GM12878 (cell line): Measurements from ENCODE around the gene FABP1.

Experiments
- BHLHE40 ChIP-seq, 2 experiments: fragments of 450-650 bp in 1 of 2; IDR thresholded peaks; 2 replicates each; pipeline ENCODE4 v1.6.1; 2011 to 2017; ENCODE audit warnings: low read depth in 2 of 2, borderline replicate concordance in 1 of 2, improper control_type of control experiment in 1 of 2, low read length in 1 of 2, mild to moderate bottlenecking in 1 of 2
- CHD2 ChIP-seq: IDR thresholded peaks from 2 replicates; pipeline ENCODE4 v1.6.1; 2011; ENCODE audit warnings: low read depth, low read length, improper control_type of control experiment, borderline replicate concordance
- CHD4 ChIP-seq: fragments of 200-600 bp; sonication (generic); IDR thresholded peaks from 2 replicates; pipeline ENCODE4 v1.6.1; 2016; ENCODE audit warnings: mild to moderate bottlenecking
- EP300 ChIP-seq, 2 experiments: fragments of 150-350 bp in 1 of 2; IDR thresholded peaks; 2 replicates each; pipeline ENCODE4 v1.6.1; 2011 to 2012; ENCODE audit warnings: low read depth in 2 of 2, low read length in 2 of 2, borderline replicate concordance in 1 of 2, improper control_type of control experiment in 1 of 2, inconsistent platforms in 1 of 2; ENCODE audit not compliant: control insufficient read depth in 1 of 2
- NFIC ChIP-seq: IDR thresholded peaks from 2 replicates; pipeline ENCODE4 v1.6.1; 2012; ENCODE audit warnings: low read depth, mild to moderate bottlenecking, inconsistent platforms, low read length, moderate library complexity
- POLR2A ChIP-seq: IDR thresholded peaks from 2 replicates; pipeline ENCODE4 v1.6.1; 2011; ENCODE audit warnings: low read depth, mild to moderate bottlenecking, low read length
- SPI1 ChIP-seq: IDR thresholded peaks from 2 replicates; pipeline ENCODE4 v1.6.1; 2011; ENCODE audit warnings: low read depth, mild to moderate bottlenecking, low read length, moderate library complexity, borderline replicate concordance; ENCODE audit not compliant: insufficient read depth
- SRF ChIP-seq, 2 experiments: IDR thresholded peaks; 2 replicates each; pipeline ENCODE4 v1.6.1; 2011; ENCODE audit warnings: low read depth in 2 of 2, low read length in 2 of 2, mild to moderate bottlenecking in 1 of 2, moderate library complexity in 1 of 2
- STAT3 ChIP-seq: IDR thresholded peaks from 2 replicates; pipeline ENCODE4 v1.6.1; 2011; ENCODE audit warnings: low read depth, low read length, improper control_type of control experiment
- ZZZ3 ChIP-seq: IDR thresholded peaks from 2 replicates; pipeline ENCODE4 v1.6.1; 2011; ENCODE audit warnings: low read depth; ENCODE audit not compliant: control insufficient read depth, insufficient read length
- TF ChIP-seq, protein P1 (sequence below), 3 experiments: IDR thresholded peaks in 2 of 3; conservative IDR thresholded peaks in 1 of 3; 2 replicates each; pipeline ENCODE4 v1.5.1; 2011; ENCODE audit warnings: low read depth in 3 of 3, low read length in 3 of 3, mild to moderate bottlenecking in 3 of 3, control low read depth in 2 of 3, moderate library complexity in 2 of 3, inconsistent platforms in 1 of 3, mixed read lengths in 1 of 3; ENCODE audit not compliant: control insufficient read depth in 2 of 3, insufficient read depth in 1 of 3; ENCODE audit errors: extremely low read depth in 1 of 3
- TF ChIP-seq, protein P2 (sequence below): fragments of 450-650 bp; IDR thresholded peaks from 2 replicates; pipeline ENCODE4 v1.6.1; 2017; ENCODE audit warnings: antibody characterized with exemption, mild to moderate bottlenecking, moderate library complexity
- TF ChIP-seq, protein P3 (sequence below): IDR thresholded peaks from 2 replicates; pipeline ENCODE4 v1.6.1; 2012; ENCODE audit warnings: low read depth, low read length, improper control_type of control experiment

DNA sequence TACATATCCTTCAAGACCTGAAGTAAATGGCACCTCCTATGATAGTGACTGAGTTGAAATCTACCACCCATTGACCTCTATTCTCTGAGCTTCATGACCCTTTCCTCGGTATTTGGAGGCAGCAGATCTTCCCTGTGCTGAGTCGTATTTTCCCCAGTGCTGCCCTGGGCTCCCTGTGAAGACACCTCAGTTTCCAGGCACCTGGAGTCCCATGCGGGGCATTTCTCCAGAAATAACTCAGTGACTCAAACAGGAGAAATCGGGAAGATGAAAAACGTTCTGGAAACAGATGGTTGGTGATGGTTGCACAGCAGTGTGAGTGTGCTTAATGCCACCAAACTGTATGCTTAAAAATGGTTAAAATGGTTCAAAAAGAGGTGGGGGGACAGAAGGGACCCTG lies 42.3 kb downstream of the FABP1 start:
- TF ChIP-seq SPI1 = no peak
- TF ChIP-seq BHLHE40 (IDR thresholded peaks at IDR 0.05; ENCODE audit: borderline replicate concordance in 1 of 2, low read depth in 2 of 2, low read length in 1 of 2) = no peak
- no peak for TF ChIP-seq CHD2
- TF ChIP-seq, protein P1, sequence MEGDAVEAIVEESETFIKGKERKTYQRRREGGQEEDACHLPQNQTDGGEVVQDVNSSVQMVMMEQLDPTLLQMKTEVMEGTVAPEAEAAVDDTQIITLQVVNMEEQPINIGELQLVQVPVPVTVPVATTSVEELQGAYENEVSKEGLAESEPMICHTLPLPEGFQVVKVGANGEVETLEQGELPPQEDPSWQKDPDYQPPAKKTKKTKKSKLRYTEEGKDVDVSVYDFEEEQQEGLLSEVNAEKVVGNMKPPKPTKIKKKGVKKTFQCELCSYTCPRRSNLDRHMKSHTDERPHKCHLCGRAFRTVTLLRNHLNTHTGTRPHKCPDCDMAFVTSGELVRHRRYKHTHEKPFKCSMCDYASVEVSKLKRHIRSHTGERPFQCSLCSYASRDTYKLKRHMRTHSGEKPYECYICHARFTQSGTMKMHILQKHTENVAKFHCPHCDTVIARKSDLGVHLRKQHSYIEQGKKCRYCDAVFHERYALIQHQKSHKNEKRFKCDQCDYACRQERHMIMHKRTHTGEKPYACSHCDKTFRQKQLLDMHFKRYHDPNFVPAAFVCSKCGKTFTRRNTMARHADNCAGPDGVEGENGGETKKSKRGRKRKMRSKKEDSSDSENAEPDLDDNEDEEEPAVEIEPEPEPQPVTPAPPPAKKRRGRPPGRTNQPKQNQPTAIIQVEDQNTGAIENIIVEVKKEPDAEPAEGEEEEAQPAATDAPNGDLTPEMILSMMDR (IDR thresholded peaks at IDR 0.05 in 2 of 3, conservative IDR thresholded peaks at IDR 0.05 in 1 of 3; ENCODE audit: control insufficient read depth in 2 of 3, extremely low read depth in 1 of 3, insufficient read depth in 1 of 3, low read depth in 3 of 3, low read length in 3 of 3) = no peak
- no peak for TF ChIP-seq SRF (IDR thresholded peaks at IDR 0.05; ENCODE audit: low read depth in 2 of 2, low read length in 2 of 2)
- no peak for TF ChIP-seq ZZZ3
- TF ChIP-seq STAT3 = no peak
- no peak for TF ChIP-seq NFIC
- TF ChIP-seq, protein P2, sequence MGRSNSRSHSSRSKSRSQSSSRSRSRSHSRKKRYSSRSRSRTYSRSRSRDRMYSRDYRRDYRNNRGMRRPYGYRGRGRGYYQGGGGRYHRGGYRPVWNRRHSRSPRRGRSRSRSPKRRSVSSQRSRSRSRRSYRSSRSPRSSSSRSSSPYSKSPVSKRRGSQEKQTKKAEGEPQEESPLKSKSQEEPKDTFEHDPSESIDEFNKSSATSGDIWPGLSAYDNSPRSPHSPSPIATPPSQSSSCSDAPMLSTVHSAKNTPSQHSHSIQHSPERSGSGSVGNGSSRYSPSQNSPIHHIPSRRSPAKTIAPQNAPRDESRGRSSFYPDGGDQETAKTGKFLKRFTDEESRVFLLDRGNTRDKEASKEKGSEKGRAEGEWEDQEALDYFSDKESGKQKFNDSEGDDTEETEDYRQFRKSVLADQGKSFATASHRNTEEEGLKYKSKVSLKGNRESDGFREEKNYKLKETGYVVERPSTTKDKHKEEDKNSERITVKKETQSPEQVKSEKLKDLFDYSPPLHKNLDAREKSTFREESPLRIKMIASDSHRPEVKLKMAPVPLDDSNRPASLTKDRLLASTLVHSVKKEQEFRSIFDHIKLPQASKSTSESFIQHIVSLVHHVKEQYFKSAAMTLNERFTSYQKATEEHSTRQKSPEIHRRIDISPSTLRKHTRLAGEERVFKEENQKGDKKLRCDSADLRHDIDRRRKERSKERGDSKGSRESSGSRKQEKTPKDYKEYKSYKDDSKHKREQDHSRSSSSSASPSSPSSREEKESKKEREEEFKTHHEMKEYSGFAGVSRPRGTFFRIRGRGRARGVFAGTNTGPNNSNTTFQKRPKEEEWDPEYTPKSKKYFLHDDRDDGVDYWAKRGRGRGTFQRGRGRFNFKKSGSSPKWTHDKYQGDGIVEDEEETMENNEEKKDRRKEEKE = no peak
- no peak for TF ChIP-seq EP300 (IDR thresholded peaks at IDR 0.05; ENCODE audit: borderline replicate concordance in 1 of 2, control insufficient read depth in 1 of 2, low read depth in 2 of 2, low read length in 2 of 2)
- no peak for TF ChIP-seq CHD4
- TF ChIP-seq, protein P3, sequence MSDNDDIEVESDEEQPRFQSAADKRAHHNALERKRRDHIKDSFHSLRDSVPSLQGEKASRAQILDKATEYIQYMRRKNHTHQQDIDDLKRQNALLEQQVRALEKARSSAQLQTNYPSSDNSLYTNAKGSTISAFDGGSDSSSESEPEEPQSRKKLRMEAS = no peak
- TF ChIP-seq POLR2A = no peak
